Stimulated activated CD4-positive, alpha-beta T cell treated with anti-CD3 and anti-CD28 coated beads, TNF-alpha, amount 100 ng/mL, for 1 hour (primary cell): ENCODE data around the gene LIPC.

ENCODE experiments used
- DNase-seq, 3 donors: peaks; one replicate each; pipeline ENCODE4 v3.0.0-alpha.2; 2020; ENCODE audit warnings: low read depth in 3 of 3, low spot score in 1 of 3

The LIPC gene

GRCh38 chr15:58472221-58472620, 40.4 kb downstream of the LIPC start:
- DNase-seq: no peak

DNA sequence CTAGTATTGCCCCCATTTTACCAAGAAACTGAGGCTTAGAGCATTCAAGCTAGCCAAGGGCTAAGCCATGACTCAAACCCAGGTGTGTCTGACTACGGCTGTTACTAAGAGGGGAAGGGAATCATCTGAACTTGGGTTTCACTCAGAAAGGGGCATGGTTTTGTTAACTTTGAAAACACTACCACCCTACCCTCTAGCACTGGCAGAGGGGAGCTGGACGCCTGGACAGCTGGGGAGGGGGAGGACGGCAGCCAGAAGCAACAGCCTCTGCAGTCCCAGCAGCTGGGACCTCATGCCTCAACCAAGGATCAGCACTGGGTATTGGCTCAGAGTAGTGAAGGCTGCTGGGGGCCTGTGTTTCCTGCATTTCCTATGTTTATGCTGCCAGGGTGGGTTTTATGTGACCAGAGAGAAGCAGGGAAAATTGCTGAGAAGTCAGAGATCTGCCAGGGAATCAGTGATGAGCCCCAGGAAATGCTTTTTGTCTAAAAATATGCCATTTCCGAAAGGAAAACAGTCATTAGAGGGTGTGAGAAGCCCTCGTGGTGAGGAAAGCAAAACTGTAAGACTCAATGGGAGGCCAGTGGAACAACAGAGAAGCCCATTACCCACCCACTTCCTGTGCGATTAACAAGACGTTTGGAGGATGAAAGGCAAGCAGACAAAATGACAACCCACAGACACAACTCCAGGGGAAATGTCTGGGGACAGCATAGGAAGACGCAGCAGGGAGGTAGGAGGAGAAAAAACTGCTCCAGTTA, 41.2 kb downstream of the LIPC start:
- peak in 2 of 3 donors; percentile 4 to 18 for DNase-seq

GRCh38 chr15:58473724-58474123, 41.9 kb downstream of the LIPC start:
- no peak for DNase-seq

GRCh38 chr15:58474741-58475323, 43.0 kb downstream of the LIPC start:
- no peak for DNase-seq

DNA sequence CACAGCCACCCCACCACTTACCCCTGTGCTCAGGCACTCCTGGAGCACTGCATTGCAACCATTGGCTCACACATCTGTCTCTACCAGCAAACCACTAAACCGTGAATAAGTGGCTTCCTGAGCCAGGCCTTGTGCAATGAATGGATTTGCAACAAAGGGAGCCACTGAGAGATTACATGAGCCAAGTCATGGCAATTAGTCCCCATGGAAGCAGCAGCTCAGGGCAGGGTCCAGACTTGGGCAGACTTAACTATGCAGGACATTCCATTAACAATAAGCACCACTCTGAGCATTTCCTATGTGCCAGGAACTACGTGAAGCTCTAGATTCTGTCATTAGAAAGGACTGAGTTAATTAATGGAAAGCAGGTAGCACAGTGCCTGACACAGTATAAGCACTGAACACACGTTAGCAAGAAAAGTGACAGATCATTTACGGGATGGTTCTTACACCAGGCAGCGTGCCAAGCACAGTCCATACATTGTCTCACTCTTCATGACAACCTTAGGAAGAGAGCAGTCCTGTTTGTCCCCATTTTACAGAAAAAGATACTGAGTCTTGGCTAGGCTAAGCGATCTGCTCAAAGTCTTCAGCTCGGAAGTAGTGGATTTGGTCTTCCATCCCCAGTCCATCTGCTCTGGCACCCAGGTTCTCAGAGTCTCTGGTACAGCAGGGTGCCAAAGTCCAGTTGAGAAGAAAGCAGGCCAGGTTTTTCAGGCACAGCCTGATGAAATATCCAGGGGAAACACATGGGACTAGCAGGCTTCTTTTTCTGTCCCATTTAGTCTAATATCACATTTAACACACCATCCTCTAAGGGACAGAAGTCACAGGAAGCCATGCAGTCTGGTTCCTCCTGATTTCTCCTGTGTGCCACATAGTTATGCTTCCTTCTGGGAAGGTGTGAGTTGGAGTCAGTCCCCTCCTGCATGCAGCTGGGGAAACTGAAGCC, 44.1 kb downstream of the LIPC start:
- DNase-seq: no peak

GRCh38 chr15:58476525-58477162, 44.9 kb downstream of the LIPC start:
- no peak for DNase-seq

- DNase-seq: no peak
Observed at GRCh38 chr15:58477170-58477569, 45.4 kb downstream of the LIPC start.

DNA sequence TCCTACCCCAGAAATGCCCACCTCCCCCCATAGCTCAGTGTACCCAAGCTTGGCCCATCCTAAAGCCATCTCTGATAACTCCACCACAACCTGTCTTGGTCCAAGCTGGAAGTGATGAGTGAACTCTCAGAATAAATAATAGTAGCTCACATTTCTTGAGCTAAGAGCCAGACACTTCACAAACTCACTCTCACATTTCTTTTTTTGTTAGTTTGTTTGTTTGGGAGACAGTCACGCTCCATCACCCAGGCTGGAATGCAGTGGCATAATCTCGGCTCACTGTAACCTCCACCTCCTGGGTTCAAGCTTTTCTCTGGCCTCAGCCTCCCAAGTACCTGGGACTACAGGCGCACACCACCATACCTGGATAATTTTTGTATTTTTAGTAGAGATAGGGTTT, 46.2 kb downstream of the LIPC start:
- no peak for DNase-seq

- DNase-seq: no peak
Observed at GRCh38 chr15:58478579-58478978, 46.8 kb downstream of the LIPC start.

- DNase-seq: no peak
Observed at GRCh38 chr15:58479941-58480340, 48.1 kb downstream of the LIPC start.

DNA sequence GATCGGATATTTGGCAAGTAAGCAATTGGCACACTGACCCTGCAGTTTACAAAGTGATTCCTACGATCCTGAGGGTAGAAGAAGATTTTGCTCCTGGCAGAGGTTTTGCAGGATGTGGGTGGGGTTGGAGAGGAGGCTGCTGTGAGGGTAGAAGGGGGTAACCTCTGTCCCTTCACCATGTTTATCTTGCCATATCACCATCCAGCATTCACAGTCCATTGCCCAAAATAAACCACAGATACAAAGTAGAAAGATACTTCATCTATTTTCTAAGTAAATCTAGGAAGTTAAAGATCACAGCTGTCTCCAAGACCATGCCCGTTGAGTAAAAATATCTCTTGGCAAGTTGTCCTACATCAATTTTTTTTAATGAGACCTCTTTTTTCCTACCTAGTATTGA, 51.6 kb downstream of the LIPC start:
- no peak for DNase-seq

GRCh38 chr15:58484791-58485600, 53.2 kb downstream of the LIPC start:
- DNase-seq: no peak

GRCh38 chr15:58486062-58486461, 54.3 kb downstream of the LIPC start:
- no peak for DNase-seq

DNA sequence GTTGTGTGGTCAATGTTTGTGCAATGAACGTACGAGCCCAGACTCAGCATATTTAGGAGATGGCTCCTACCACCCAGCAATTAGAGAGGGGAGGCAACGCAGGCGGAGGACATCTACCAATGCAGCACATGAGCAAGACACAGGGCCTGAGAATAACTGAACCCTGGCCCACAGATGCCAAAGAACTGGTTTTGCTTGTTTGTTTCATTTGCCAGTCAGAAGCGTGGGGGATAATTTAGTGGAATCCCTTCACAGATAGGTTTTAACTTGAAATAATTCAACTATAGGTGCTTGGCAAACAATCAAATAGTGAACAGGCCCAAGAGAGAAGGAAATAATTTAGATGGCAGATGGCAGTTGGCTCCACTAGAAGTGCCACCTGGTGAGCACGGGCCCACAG, 54.8 kb downstream of the LIPC start:
- no peak for DNase-seq

GRCh38 chr15:58487041-58487723, 55.4 kb downstream of the LIPC start:
- DNase-seq: no peak

- DNase-seq: no peak
Observed at GRCh38 chr15:58487724-58488120, 55.9 kb downstream of the LIPC start.

- DNase-seq: no peak
Observed at GRCh38 chr15:58489289-58490085, 57.7 kb downstream of the LIPC start.

DNA sequence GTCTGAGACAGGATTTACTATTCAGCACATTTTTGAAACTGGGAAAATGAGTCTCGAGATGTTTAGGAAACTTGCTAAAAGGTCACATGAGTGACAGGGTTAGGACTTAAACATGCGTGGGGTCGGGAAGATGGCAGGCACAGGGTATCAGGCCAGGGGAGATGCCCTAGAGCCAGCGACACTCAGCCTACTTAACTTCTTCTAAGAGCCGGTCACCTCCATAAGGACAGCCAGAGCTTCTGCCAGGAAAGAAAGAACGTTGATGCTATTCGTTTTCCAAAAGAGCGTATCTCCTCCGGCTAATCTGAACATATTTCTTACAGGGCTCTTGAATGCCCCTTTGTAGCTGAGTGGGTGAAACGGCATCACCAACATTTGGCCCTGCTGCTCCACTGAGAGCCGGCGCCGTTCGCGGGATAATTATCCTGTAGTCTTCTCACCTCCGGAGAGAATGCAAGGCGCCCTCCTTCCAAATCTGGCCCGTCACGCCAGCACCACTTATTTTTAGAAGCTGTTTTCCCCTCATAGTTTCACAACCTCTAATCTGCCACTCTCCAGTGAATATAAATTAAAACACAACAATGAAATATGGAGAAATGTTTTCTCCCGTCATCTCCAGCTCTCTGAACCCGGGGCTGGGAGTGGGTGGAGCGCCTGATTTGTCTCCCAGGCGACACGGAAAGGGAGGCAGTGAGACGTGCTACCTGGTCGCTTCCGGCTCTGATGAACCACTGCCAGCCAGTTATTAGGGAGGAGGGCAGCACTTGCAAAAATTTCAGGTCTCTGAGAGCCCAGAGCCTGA, 58.5 kb downstream of the LIPC start:
- no peak for DNase-seq
